ENCODE data around the gene TSPAN3.

TSPAN3 gene

GRCh38 chr15:77021803-77022381 lies 49.0 kb downstream of the TSPAN3 start:
- DNase-seq: peak; percentile 40

DNA sequence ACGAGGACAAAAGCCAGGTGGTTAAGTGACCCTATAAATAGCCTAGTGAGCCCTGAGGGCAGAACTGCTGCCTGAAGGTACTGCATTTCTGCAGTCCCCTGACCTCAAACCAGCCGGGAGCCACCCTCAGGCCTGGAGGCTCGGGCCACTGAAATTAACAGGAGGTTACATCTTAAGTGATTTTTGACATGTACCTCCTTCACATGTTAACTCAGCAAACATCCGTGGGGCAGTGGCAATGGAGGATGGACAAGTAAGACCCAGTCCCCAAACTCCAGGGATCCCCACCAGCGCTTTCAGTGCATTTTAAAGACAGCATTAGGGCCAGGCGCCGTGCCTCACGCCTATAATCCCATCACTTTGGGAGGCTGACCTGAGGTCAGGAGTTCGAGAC lies 49.8 kb downstream of the TSPAN3 start:
- DNase-seq: no peak

- no peak for DNase-seq
Observed at GRCh38 chr15:77020348-77021087, 50.4 kb downstream of the TSPAN3 start.

DNA sequence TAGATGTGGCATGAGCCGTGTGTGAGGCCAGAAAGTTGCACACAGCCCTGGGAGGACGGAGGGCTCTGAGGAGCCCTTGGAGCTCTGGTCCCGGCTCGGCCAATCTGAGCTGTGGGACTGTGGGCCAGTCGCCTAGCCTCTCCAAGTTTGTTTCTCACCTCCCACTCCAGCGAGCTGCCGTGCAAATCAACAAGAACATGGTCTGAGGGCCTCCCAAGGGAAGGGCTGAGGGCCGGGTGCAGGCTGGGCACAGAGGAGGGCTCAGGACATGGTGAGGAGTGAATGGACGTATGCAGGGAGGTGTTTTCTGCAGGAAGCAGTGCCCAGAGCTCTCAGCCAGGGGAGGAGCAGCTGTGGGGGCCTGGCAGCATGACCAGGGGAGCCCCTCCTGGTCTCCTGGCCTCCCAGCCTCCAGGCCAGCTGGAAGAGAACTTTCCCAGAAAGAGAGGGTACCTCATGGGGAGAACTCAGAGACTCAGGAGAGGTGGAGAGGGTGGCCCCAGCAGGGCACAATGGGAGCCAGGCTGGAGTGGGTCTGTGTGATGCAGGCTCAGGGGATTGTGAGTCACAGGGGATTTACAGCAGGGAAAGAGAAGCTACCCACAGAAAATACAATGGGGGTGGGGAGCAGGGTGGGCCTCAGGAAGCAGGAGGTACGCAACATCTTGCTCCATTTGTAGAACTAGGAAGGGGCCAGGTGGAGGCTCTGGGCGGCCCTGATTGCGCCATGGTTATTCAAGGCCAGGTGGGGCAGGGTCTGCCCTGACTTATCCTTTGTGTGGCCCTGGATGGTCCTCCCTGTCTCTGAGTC lies 51.2 kb downstream of the TSPAN3 start:
- peak; percentile 50 for DNase-seq

DNA sequence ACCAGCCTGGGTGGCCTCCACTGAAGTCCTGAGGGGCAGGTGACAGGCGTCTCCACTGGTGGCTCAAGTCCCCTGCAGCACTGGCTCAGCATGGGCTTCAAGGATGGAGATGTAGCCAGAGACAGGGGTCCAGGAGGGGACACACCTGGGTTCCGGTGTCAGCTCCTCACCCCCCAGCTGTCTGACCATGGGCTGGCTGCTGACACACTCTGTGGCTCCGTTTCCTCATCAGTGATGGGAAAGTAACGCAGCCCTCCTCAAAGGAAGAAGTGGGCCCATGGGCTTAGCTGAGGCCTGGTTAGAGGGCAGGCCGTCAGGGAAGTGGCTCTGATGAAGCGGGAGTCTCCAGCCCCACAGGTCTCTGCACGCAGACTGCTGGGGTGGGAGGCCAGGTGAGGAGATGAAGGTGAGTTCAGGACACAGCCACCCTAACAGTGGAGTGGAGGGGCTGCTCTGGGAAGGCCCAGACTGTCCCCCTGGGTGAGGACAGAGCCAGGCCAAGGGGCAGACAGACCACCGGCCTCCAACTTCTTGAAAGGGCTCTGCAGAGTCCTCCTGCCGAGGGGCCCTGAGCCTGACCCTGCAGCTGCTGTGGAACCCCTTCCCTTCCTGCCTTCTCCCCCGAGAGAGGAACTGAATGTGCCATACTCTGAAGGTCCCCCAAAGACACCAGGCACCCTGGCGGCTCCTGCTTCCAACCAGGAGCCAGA lies 52.0 kb downstream of the TSPAN3 start:
- DNase-seq: no peak

GRCh38 chr15:77017761-77018720 lies 52.9 kb downstream of the TSPAN3 start:
- no peak for DNase-seq

DNA sequence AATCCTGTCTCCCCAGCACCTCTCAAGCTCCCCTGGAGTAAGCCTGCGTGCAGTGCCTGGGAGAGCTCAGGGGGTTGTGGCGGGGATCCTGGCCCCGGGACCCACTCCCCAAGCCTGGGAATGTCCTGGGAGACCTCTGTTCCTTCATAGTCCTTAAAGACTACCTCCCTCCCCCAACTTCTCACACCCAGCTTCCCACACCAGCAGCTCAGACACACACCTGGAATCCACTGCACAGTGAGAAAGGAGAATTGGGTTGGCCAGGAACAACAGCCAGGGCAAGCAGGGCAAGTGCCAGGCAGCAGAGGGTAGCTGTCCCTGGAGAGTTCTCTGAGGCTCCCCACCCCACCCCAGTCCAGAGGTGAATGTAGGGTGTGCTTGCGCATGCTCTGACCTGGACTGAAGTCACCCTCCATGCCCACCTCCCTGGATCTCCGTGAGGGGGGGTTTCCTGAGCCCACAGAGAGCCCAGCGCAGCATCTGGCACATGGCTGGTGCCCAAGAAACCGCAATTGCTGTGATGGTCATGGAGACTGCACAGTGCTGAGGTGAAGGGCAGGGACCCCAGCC lies 53.7 kb downstream of the TSPAN3 start:
- DNase-seq: no peak

- no peak for DNase-seq
Observed at GRCh38 chr15:77016321-77016695, 54.6 kb downstream of the TSPAN3 start.

- no peak for DNase-seq
Observed at GRCh38 chr15:77015646-77016320, 55.1 kb downstream of the TSPAN3 start.

DNA sequence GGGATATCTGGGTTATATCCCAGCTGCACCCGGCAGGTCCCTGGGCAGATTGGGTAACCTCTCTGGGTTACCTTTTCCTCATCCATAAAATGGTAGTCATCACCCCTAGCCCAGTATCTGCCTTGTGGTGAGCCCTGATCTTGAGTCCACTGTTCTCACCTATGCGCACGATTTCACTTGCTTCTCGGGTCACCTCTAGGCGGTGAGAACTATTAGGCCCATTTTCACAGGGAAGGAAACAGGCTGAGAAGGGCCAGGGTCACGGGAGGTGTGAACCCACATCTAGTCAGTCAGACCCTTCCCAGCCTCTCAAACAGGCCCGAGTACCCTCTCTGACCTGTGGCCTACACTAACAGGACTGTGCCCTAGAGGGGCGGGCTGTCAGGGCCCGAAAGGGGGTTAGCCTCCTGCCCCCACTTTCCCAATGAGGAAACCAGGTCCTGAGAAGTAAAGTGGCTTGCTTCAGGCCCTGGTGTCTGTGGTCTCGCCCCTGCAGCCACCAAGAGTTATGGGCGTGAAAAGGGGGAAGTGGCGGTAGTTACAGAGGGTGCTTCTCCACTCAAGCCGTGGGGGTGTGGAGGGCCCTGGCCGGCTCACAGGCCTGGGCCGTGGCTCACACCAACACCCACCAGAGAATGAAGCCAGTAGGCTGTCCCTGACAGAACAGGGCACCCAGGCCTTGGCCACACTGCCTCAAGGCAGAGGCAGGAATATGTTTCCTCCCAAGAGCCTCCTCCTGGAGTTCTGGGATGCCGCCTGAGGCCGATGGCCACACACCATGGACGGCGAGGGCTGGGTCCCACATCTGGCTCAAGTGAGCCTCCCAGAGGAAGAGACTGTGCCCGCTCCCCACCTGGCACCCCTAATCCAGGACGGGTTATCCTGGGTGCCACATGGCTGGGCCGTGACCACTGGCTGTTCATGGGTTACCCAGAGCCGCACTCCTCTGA lies 56.5 kb downstream of the TSPAN3 start:
- DNase-seq: no peak

DNA sequence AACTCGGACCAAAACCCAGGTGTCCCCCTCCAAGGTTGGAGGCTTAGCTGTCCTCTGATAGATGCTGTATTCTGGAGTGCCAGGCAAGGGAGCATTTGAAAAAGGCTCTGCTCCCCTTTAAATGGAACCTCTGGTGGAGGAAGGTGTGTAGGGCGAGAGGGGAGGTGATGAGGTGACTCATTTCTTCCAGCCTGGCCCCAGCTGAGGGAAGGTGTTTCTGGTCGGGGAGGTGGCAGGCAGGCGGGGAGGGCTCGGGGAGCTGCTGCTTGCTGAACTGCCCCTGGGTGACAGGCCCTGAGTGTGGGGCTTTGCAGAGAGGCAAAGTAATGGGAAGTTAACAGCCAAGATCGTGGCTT lies 57.2 kb downstream of the TSPAN3 start:
- peak; percentile 90 for DNase-seq

GRCh38 chr15:77012868-77013267 lies 58.0 kb downstream of the TSPAN3 start:
- peak; percentile 52 for DNase-seq

DNA sequence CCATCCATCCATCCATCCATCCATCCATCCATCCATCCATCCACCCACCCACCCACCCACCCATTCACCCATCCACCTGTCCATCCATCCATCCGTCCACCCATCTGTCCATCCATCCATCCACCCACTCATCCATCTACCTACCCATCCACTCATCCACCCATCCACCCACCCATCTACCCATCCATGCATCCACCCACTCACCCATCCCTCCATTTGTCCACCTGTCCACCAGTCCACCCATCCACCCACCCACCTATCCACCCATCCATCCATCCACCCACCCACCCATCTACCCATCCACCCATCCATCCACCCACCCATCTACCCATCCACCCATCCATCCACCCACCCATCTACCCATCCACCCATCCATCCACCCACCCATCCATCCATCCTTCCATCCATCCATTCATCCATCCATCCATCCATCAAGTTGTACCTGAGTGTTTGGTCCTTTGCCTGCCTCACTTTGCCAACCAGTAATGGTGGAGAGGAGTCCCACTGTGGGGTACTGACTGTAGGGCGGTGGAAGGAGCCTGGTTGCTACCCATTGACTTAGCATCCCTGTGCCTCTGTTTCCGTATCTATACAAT lies 58.7 kb downstream of the TSPAN3 start:
- no peak for DNase-seq

DNA sequence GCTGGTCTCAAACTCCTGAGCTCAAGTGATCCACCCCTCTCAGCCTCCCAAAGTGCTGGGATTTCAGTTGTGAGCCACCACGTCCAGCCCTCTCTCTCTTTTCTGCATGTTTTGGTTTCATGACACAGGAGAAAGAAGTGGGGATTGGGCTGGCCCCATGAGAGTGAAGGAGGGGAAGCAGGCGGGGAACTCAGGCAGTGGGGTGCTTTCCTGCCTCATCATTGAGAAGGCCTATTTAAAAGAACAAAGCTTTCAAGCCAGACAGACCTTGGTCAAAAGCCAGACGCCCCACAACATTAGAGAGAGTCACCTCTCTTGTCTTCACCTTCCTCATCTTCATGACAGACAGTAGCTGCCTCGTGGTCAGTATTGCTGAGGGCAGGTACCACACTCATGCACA lies 60.1 kb downstream of the TSPAN3 start:
- no peak for DNase-seq

DNA sequence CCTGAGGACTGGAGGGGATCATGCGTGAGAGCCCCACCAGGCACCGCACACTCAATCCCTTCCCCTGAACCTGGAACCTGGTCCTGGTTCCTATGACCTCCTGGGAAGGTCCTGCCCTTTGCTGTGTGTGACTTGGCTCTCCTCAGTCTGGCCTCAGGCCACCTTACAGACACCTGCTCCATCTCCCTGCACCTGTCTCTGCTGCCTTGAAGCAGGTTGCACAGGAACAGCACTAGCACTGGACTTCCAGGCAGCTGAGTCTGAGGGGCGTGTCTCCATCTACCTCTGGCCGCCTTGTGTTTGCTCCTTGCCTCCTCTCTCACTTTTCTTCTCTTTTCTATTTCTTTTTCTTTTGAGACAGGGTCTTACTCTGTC lies 60.6 kb downstream of the TSPAN3 start:
- no peak for DNase-seq

DNA sequence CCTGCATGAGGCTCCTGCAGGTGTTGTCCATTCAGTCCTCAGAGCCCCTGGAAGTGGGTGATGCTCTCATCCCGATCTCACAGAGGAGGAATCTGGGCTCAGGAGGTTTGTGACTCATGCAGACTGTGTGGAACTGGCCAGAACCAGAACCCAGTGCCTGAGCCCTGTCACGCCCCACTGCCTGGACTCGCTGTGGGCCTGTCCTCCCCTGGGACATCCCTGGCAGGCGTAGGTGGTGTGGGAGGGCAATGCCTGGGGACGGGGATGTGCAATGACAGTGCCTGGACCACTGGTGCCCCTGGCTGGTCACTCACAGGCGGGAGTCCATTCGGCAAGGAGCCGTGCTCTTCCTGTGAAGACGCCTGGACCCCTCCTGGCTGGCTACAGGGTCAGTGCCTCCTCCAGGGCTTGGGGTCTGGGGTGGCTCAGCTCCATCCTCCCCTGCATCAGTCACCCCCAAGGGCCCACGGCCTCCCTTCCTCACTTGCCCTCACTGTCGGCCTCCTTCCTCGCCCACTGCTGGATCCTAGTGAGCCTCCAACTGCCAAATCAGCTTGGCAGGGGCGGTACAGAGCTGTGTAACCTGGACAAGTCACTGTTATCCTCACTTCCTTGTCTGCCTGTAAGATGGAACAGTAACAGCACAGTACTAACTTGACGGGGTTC lies 61.1 kb downstream of the TSPAN3 start:
- no peak for DNase-seq

GRCh38 chr15:77009176-77009575 lies 61.7 kb downstream of the TSPAN3 start:
- no peak for DNase-seq

GRCh38 chr15:77004189-77004588 lies 66.7 kb downstream of the TSPAN3 start:
- no peak for DNase-seq

All from activated CD8-positive, alpha-beta memory T cell treated with anti-CD3 and anti-CD28 coated beads, Interleukin-2, amount 50 U/mL, for 4 hours (primary cell).